ENCODE data around the gene ESPN.
A peak's percentile ranks its signal among the peaks of the same experiment; 100 is the strongest.
"Not testable (repeated sequence)": the region's sequence is repeated elsewhere in the genome, so short reads cannot be mapped to it uniquely, and the experiment has no call there.

The ESPN gene

DNA sequence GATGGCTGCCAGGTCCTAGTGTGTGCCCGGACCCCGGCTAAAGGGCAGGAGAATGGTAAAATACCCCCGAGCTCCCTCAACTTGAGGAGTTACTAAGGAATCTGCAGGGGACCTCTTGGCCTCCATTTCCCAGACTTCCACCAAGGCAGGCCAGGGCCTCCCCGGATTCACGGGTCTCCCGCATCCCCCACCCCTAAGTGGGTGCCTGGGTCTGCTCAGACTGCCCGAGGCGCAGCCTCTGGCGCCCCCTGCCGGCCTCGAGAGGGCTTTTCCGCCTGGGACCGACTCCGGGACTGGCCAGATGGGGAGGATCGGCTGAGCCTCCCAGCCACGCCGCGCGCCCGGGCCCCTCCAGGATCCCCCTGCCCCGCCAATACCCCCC, 65.2 kb downstream of the ESPN start:
- TF ChIP-seq, protein P1, sequence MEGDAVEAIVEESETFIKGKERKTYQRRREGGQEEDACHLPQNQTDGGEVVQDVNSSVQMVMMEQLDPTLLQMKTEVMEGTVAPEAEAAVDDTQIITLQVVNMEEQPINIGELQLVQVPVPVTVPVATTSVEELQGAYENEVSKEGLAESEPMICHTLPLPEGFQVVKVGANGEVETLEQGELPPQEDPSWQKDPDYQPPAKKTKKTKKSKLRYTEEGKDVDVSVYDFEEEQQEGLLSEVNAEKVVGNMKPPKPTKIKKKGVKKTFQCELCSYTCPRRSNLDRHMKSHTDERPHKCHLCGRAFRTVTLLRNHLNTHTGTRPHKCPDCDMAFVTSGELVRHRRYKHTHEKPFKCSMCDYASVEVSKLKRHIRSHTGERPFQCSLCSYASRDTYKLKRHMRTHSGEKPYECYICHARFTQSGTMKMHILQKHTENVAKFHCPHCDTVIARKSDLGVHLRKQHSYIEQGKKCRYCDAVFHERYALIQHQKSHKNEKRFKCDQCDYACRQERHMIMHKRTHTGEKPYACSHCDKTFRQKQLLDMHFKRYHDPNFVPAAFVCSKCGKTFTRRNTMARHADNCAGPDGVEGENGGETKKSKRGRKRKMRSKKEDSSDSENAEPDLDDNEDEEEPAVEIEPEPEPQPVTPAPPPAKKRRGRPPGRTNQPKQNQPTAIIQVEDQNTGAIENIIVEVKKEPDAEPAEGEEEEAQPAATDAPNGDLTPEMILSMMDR (IDR thresholded peaks at IDR 0.05; ENCODE audit: low read depth, low read length, missing control alignments): peak; percentile 94
- DNase-seq (ENCODE audit: extremely low read depth, low read depth): peak; percentile 27
- peak overlapping the region; percentile 87 for H3K4me3 ChIP-seq (replicated peaks; ENCODE audit: low read depth, low read length)

- peak overlapping the region; percentile 87 for H3K4me3 ChIP-seq (replicated peaks; ENCODE audit: low read depth, low read length)
- peak; percentile 39 for DNase-seq (ENCODE audit: extremely low read depth, low read depth)
- TF ChIP-seq, protein P1 (IDR thresholded peaks at IDR 0.05; ENCODE audit: low read depth, low read length, missing control alignments): no peak
These were observed 65.9 kb downstream of the ESPN start for GRCh38 chr1:6490181-6491080.

- H3K4me3 ChIP-seq (replicated peaks; ENCODE audit: low read depth, low read length): peak overlapping the region; percentile 87
- TF ChIP-seq, protein P1 (IDR thresholded peaks at IDR 0.05; ENCODE audit: low read depth, low read length, missing control alignments): no peak
- DNase-seq (ENCODE audit: extremely low read depth, low read depth): no peak
These were observed 66.5 kb downstream of the ESPN start for GRCh38 chr1:6491081-6491449.

GRCh38 chr1:6491480-6491962, 66.9 kb downstream of the ESPN start, which contains the start of gene PLEKHG5:
Gene PLEKHG5 (minus strand): TSS chr1:6491667. CDS start chr1:6477571, 14,096 bp downstream.
- TF ChIP-seq, protein P1 (IDR thresholded peaks at IDR 0.05; ENCODE audit: low read depth, low read length, missing control alignments): no peak
- peak within 1 kb of the TSS; percentile 87 for H3K4me3 ChIP-seq (replicated peaks; ENCODE audit: low read depth, low read length)
- peak; percentile 30 for DNase-seq (ENCODE audit: extremely low read depth, low read depth)

GRCh38 chr1:6491966-6492365, 67.4 kb downstream of the ESPN start:
- TF ChIP-seq, protein P1 (IDR thresholded peaks at IDR 0.05; ENCODE audit: low read depth, low read length, missing control alignments): no peak
- H3K4me3 ChIP-seq (replicated peaks; ENCODE audit: low read depth, low read length): no peak overlapping the region

DNA sequence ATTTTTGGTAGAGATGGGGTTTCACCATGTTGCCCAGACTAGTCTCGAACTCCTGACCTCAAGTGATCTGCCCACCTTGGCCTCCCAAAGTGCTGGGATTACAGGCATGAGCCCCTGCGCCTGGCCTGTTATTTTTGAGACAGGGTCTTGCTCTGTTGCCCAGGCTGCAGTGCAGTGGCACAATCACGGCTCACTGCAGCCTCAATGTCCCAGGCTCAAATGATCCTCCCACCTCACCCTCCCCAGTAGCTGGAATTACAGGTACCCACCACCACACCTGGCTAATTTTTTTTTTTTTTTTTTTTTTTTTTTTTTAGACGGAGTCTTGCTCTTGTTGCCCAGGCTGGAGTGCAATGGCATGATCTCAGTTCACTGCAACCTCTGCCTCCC, 69.3 kb downstream of the ESPN start:
- H3K4me3 ChIP-seq (replicated peaks; ENCODE audit: low read depth, low read length); DNase-seq (ENCODE audit: extremely low read depth, low read depth): not testable (repeated sequence)

More at GRCh38 chr1:6491966-6492365, 67.4 kb downstream of the ESPN start:
- no peak for DNase-seq (ENCODE audit: extremely low read depth, low read depth)

GRCh38 chr1:6494627-6495026, 70.1 kb downstream of the ESPN start:
- no peak for DNase-seq (ENCODE audit: extremely low read depth, low read depth)
- H3K4me3 ChIP-seq (replicated peaks; ENCODE audit: low read depth, low read length): no peak overlapping the region
- TF ChIP-seq, protein P1 (IDR thresholded peaks at IDR 0.05; ENCODE audit: low read depth, low read length, missing control alignments): no peak
